ENCODE results near the gene GALM. TPM values are rescaled to one million over a fixed set of nuclear protein-coding genes. Genes with fewer than 3 reads are reported as not detected.

Gene GALM
- total and polyA plus RNA-seq, 8 donors = 12.8 to 33.6 (median 25.3) TPM

DNA sequence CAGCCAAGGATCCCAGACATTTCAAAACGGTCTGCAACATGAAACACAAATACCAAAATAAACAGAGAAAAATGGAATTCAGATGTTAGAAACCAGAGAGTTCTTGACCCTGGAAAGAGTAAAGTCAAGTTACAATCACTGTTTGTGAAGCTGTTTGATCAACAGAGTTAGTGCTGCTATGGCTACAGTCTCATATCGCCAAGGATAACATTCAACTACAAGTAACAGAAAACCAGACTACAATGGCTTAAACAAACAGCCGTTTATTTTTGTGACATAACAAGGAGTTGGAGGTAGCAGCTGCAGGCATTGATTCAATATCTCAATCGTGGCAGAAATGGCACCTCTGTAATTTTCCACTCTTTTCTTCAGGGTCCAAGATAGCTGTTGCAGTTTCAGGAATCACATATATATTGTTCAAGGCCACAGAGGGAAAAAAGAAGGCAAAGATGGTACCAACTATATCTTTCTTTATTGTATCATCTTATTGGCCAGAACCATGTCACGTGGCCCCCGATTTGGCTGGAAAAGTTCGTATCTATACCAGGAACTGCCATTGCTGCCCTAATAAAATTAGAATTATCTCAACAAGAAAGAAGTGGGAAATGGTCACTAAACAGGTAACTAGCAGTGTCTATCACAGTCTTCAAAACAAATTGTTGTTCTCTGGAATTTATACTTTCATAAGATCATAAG is 45.5 kb upstream of the GALM start:
- peak in 2 of 4 donors; percentile 57 to 79 for DNase-seq

DNA sequence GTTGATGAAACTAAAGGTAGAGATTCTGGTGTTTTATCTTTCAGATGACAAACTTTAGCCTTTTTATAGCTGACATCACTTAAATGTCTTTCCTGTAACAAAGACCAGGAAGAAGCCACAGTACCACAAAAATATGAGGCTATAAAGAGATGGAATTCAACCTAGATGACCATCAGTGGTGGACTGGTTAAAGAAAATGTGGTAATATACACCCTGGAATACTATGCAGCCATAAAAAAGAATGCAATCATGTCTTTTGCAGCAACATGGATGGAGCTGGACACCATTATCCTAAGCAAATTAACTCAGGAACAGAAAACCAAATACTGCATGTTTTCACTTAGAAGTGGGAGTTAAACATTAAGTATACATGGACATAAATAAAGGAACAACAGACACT is 44.9 kb upstream of the GALM start:
- no peaks in the 10 kb centered on the region for H3K27me3 ChIP-seq
- DNase-seq (no peak), ATAC-seq (no peak)
- H3K4me3 ChIP-seq = no peak overlapping the region
- intact Hi-C loops (cut with DNase I) = no loop called here
- H3K27ac ChIP-seq = no peak overlapping the region
- H3K4me1 ChIP-seq = peaks cover 13 to 37% of the 10 kb centered on the region in 2 donors
- no peaks in the 10 kb centered on the region for H3K36me3 ChIP-seq
- TF ChIP-seq, protein P1, sequence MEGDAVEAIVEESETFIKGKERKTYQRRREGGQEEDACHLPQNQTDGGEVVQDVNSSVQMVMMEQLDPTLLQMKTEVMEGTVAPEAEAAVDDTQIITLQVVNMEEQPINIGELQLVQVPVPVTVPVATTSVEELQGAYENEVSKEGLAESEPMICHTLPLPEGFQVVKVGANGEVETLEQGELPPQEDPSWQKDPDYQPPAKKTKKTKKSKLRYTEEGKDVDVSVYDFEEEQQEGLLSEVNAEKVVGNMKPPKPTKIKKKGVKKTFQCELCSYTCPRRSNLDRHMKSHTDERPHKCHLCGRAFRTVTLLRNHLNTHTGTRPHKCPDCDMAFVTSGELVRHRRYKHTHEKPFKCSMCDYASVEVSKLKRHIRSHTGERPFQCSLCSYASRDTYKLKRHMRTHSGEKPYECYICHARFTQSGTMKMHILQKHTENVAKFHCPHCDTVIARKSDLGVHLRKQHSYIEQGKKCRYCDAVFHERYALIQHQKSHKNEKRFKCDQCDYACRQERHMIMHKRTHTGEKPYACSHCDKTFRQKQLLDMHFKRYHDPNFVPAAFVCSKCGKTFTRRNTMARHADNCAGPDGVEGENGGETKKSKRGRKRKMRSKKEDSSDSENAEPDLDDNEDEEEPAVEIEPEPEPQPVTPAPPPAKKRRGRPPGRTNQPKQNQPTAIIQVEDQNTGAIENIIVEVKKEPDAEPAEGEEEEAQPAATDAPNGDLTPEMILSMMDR (IDR thresholded peaks at IDR 0.05) = no peak
- no peaks in the 10 kb centered on the region for H3K9me3 ChIP-seq

More for the DNA sequence above, 45.5 kb upstream of the GALM start:
- no peak overlapping the region for H3K4me3 ChIP-seq
- H3K9me3 ChIP-seq = no peaks in the 10 kb centered on the region
- H3K36me3 ChIP-seq = no peaks in the 10 kb centered on the region
- H3K4me1 ChIP-seq = peaks cover 13 to 38% of the 10 kb centered on the region in 2 donors
- H3K27me3 ChIP-seq = no peaks in the 10 kb centered on the region
- H3K27ac ChIP-seq = peak overlapping the region; percentile 50 to 53
- TF ChIP-seq, protein P1 (IDR thresholded peaks at IDR 0.05) = no peak
- ATAC-seq = peak; percentile 88
- intact Hi-C loops (cut with DNase I) = no loop called here

- ATAC-seq = no peak
- TF ChIP-seq, protein P1 (IDR thresholded peaks at IDR 0.05) = no peak
These were observed 43.7 kb upstream of the GALM start for GRCh38 chr2:38622210-38622609.

DNA sequence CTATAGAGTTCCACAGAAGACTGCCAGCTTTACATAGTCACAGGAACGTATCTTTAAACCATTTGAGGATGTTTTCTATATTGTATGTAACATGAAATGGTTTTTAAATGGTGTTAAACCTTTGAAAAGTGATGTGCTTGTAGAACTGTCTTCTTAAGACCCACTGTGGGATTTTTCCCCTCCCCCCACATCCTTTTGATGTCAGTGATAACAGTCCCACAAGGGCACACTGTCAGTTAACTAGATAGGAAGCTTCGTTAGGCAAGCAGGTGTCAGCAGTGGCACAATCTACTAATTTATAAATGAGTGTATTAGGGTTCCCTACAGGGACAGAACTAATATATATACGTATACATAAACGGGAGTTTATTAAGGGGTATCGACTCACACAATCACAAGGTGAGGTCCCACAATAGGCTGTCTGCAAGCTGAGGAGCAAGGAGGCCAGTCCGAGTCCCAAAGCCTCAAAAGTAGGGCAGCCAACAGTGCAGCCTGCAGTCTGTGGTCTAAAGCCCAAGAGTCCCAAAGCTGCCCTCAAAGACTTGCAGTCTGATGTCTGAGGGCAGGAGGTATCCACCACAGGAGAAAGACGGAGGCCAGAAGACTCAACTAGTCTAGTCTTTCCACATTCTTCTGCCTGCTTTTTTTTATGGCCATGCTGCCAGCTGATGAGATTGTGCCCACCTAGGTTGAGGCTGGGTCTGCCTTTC is 39.4 kb upstream of the GALM start:
- no peak for DNase-seq
- Histone ChIP-seq H3K4me1 (peaks cover 0 to 15% of the 10 kb centered on the region in 2 donors), H3K9me3 (peaks cover 0 to 4% of the 10 kb centered on the region in 2 donors), H3K27me3 (no peaks in the 10 kb centered on the region), H3K4me3 (no peak overlapping the region), H3K27ac (no peak overlapping the region), H3K36me3 (no peaks in the 10 kb centered on the region)
- no peak for ATAC-seq
- intact Hi-C loops (cut with DNase I) = no loop called here
- TF ChIP-seq, protein P1 (IDR thresholded peaks at IDR 0.05) = no peak

More at GRCh38 chr2:38622210-38622609, 43.7 kb upstream of the GALM start:
- no peak overlapping the region for H3K27ac ChIP-seq
- no peaks in the 10 kb centered on the region for H3K9me3 ChIP-seq
- peaks cover 13 to 37% of the 10 kb centered on the region in 2 donors for H3K4me1 ChIP-seq
- no peaks in the 10 kb centered on the region for H3K36me3 ChIP-seq
- no peaks in the 10 kb centered on the region for H3K27me3 ChIP-seq
- intact Hi-C loops (cut with DNase I) = no loop called here
- no peak overlapping the region for H3K4me3 ChIP-seq
- no peak for DNase-seq

GRCh38 chr2:38627391-38627790 is 38.5 kb upstream of the GALM start:
- intact Hi-C loops (cut with DNase I) = no loop called here
- ATAC-seq = no peak
- no peak for DNase-seq
- H3K4me1 ChIP-seq = peaks cover 0 to 6% of the 10 kb centered on the region in 2 donors
- no peak overlapping the region for H3K4me3 ChIP-seq
- H3K36me3 ChIP-seq = no peaks in the 10 kb centered on the region
- no peak overlapping the region for H3K27ac ChIP-seq
- TF ChIP-seq, protein P1 (IDR thresholded peaks at IDR 0.05) = no peak
- no peaks in the 10 kb centered on the region for H3K27me3 ChIP-seq
- H3K9me3 ChIP-seq = peaks cover 0 to 4% of the 10 kb centered on the region in 2 donors
